Glomerular endothelial cell (primary cell): ENCODE data around the gene TBC1D1. TPM values are rescaled to one million over a fixed set of nuclear protein-coding genes. Genes with fewer than 3 reads are reported as not detected.

ENCODE experiments used
- DNase-seq: peaks from one replicate; pipeline ENCODE4 v3.0.0-alpha.2; 2011; ENCODE audit warnings: low read depth, low spot score; ENCODE audit errors: extremely low read depth
- total RNA-seq: library from RNA; depleted of rRNA; stranded (reverse); fragments of >200 nt; gene quantifications from 2 replicates; pipeline ENCODE4 v1.2.3, GENCODE V29; 2015

The TBC1D1 gene
- total RNA-seq, 1 donor from 2014 or later = 133 TPM

GRCh38 chr4:38157592-38157991 lies 266.7 kb downstream of the TBC1D1 start:
- DNase-seq = no peak

DNA sequence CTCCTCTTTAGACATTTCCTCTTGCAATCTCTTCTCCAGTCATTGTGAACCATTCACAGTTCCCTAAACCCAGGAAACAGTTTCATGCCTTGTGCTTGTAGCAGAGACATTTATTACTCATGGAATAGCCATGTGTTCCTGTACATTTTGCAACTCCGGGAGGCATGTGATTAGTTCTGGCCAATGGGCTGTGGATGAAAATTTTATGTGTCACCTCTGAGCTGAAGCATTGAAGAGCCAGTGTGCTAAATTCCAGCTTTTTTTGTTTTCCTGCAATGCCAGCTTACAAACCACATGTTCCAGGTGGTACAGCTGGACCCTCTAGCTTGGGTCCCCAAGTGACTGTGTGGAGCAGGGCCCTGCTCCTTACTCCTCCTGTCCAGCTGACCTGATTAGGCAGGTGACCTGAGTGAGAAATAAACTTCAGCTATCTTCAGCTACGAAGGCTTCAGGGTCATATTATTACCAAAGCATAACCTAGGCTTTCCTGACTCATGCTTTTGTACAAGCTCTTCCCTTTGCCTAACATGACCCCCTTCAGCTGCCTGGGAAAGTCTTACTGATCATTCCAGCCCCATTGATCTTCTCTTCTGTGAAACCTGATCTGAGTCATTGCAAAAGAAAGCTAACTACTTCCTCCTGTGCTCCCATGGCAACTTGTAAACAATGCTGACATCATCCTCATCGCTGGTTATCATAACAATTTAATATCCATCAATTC lies 269.8 kb downstream of the TBC1D1 start:
- peak; percentile 88 for DNase-seq

DNA sequence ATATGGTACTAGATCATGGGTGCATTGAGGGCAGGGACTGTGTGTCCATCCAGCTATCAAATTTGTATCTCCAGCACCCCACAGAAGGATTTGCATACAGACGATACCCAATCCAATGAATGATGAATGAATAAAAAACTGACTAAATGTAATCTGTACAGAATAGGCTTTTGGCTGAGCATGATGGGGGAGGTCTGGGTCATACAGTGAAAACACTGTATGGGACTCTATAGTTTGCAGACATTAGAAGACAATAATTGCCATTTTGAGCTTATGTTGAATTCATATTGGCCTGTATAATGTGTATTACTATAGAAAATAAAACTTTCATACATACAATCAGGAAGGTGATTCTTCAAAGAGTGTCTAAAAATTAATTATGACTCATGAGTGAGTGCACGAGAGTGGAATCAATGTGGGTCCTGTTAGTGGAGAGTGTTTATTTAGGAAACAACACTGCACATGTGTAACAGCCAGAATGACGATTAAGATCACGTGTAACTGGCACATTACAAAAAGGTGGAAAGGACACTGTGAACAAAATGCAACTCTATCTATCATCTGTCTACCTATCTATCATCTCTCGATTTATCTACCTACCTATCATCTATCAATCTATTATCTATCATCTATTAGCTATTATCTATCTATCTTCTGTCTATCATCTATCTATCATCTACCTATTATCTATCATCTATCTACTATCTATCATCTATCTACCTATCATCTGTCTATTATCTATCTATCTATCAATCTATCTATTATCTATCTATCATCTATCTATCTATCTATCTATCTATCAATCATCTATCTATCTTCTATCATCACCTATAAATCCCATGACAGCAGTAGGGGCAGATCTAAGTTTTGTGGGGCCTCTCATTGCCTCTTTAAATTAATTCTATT lies 270.6 kb downstream of the TBC1D1 start:
- DNase-seq = peak; percentile 51

DNA sequence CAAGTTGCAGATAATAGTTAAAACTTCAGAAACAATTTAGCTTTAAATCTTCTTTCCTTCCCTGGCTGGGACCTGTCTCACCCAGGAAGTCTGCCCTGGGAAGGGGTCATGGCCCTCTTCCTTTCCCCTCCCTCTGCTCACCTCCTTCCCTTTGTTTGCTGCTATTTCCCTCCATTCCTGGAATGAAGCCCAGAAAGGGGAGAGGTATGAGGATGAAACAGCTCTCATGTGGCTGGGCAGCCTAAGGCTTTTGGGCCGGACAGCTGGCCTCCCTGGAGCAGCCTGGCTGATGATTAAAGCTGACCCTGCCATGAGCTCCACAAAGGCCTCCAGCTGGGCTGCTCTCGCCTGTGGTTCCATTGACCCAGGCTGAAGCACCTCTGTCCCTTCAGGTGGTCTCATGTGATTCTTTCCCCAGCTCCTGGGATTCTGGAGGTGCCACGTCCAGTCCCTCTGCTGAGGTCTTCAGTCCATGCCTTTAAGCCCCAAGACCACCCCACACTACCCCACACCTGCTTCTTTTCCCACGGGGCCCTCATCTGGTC lies 271.4 kb downstream of the TBC1D1 start:
- no peak for DNase-seq

- no peak for DNase-seq
These were observed 272.5 kb downstream of the TBC1D1 start for GRCh38 chr4:38163216-38164006.

DNA sequence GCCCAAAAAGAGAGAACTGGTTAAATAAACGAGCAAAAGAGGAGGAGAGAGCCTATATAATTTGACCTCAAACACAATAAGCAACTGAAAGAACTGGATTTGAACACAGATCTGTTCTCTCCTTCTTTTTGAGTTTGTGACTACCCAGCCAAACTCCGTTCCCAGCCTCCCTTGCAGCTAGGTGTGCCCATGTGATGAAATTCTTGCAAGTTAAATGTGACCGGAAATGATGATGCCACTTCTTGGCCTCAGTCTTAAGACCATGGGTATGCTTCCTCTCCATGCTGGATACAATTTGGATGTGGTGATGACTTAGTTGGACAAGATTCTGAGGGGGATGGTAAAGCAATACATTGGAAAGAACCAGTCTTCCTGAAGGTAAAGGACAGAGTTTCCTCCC lies 273.5 kb downstream of the TBC1D1 start:
- no peak for DNase-seq

GRCh38 chr4:38166082-38166481 lies 275.2 kb downstream of the TBC1D1 start:
- no peak for DNase-seq

DNA sequence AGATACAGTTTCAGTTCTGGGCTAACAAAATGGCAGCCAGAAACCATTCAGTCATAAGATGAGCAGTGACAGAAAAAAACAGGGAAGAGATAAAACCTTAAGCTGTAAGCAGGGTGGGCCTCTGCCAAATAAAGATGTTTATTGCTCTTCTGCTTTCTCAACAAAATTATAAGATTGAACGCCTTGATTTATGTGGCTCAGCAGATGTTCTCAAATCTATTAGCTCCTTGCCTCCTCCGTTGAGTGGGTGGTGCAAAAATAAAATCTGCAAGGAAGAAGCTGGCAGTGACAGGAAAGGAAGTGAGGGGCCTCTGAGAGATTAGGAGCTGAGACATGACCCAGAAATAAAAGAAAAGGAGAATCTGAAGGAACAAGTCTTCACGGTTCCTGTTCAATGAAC lies 275.9 kb downstream of the TBC1D1 start:
- no peak for DNase-seq

DNA sequence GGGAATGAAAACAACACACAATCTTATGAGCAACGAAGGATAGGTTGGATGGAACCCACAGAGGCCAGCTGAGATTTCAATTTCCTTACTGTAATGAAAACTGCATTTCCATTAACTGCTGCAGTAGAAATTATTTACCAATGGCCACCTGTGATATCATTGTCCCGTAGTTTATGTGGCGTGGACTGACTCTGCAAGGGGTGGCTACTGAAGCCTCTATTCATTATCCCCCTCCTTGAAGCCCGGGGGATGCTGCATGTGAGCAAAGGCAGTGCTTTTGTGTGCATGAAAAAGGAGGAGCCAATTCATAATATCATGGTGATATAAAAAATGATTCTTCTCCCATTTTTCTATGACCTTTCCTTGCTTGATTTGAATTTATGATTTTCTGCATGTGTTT lies 277.1 kb downstream of the TBC1D1 start:
- DNase-seq = no peak

DNA sequence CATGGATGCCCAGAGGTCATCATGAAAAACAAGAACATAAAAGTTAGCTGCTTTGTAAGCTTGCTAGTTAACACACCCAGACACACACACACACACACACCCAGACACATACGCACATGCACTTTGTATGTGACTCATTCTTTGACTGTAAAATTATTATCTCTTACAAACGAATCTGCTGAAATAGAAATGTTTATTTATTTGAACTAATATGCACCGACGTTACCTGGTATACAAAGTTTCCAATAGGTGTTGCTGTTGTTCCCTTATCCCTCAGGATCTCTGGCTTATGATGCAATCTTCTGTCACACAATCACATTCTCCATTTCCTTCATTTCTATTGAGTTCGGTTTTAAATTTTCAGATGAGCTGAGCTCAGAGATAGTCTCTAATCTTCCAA lies 278.6 kb downstream of the TBC1D1 start:
- DNase-seq = no peak

DNA sequence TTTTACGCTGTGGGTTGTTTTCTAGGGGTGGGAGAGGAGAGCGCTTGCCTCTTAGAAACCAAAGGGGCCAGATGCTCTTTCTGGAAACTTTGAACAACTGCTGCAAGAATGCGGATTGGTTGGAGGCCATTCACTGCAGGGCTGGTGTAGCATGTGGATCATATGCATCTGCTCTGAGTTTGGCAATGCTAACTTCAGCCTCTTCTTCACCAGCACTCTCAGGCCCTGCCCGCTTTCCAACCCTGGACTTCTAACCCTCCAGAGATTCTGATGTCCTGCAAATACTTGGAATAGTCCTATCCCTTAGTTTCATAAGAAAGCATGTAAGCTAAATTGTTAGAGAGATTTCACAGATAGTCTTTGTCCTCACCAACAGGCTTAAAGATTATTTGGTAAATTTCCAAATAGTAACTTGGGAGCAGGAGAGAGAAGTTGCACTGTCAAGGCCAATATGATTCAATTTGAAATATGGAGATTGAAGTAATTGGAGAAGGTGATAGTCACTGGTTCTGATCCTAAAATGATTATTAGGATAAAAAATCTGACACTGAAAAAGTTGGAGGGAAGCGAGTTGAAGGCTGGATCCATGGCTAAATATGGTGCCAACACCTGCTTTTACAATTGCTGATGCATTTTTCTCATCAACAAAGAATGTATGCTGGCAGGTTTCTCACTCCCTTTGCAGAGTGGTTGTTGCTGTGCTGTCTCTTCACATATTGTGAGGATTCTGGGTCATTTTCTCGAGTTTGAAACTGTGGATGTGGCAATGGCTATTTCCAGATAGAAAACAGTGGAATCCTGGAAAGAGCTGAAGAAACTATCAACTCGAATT lies 279.7 kb downstream of the TBC1D1 start:
- no peak for DNase-seq

GRCh38 chr4:38172078-38172477 lies 281.2 kb downstream of the TBC1D1 start:
- no peak for DNase-seq

DNA sequence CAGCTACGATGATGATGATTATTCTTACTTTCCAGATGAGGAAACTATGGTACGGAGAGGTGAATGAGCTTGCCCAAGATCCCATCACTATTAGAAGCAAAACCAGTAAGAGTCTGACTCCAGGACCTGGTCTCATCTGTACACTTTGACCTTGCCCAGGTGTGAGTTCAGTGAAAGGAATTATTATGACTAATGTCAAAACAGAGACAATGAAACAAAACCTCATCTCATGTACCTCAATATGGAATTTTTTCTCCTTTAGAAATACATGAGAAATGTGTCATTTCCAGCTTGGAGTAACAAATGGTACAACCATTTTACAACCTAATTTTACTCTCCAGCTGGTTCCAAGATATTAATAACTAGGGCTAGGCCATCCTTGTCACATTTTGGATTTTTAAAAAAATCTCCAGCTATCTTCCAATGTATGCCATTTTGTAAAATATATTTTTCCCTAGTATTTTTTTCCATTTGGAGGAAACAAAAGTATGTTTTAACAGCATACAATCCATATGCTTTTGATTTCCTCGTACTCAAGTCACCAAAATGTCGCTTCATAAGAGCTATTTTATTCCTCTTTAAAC lies 283.1 kb downstream of the TBC1D1 start:
- no peak for DNase-seq

DNA sequence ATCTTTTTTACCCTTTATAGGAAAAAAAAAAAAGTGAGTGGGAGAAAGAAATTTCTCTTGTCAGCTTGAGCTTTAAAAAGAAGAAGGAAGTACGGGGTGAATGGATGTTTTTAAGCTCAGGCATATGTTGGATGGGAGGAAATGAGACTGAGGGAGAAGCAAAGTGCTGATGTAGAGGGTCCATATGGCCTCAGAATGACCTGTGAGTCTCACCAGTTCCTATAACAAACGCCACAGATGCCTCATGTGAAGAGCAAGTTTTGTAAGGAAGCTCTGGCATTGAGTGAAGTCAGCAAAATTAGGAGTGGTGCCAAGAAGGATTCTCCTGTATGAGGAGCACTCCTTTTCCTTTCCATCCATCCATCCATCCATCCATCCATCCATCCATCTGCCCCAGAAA lies 283.9 kb downstream of the TBC1D1 start:
- DNase-seq = no peak

DNA sequence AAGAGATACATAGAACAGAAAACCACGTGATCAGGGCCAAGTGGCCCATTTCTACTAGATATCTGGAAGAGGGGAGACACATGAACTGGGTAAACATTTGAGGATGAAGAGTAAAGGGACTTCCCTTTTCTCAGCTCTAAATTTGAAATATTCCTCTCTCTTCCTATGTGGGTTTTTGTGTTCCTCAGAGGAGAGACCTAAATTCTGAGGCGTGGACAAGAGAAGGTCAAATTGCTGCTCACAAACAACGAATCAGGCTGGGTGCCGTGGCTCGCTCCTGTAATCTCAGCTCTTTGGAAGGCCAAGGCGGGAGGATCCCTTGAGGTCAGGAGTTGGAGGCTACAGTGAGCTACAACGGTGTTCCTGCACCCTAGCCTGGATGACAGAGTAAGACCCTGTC lies 285.3 kb downstream of the TBC1D1 start:
- no peak for DNase-seq

- DNase-seq = no peak
These were observed 286.2 kb downstream of the TBC1D1 start for GRCh38 chr4:38177035-38177546.

GRCh38 chr4:38177641-38178391 lies 286.9 kb downstream of the TBC1D1 start:
- no peak for DNase-seq

- no peak for DNase-seq
These were observed 287.6 kb downstream of the TBC1D1 start for GRCh38 chr4:38178392-38178995.
